GM21381 (cell line): ENCODE results near the gene WDR1.

Experiments used
- ATAC-seq: cut with Tn5 transposase; IDR thresholded peaks from one replicate; pipeline ENCODE4 v1.9.1; 2021; ENCODE audit warnings: mild to moderate bottlenecking, moderate library complexity; ENCODE audit not compliant: unreplicated experiment

The WDR1 gene

DNA sequence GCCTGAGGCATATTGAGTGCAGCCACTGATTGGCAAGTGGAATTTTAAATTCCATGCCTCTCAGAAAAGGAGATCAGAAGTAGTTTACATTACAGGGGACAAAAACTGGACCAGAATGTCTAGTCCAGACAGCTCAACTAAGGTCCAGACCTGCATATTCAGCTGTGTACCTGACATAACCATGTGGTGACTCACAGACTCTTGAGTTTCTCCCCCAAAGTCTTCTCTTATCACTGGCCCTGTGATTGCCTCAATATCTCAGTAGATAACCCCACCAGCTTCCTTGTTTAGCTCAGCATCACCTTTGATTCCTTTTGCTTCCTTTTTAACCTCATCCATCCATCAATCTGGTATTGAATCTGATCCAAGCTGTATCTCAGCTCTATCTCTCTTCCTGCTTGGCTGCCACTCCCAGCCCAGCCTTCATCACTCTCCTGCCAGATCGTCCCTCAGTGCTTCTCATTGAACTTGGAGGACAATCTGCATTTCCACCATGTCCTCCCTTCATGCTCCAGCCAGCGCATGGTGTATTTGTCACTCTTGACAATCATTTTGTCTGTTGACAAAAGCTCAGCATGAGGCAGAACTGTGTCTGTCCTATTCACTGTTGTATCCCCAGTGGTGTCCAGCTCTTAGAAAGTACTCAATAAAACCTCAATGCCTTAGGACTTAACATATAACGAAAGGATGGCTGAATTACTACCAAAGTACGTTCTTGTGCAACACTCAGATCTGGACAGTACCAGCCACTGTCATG lies 67.5 kb downstream of the WDR1 start:
- ATAC-seq = no peak

DNA sequence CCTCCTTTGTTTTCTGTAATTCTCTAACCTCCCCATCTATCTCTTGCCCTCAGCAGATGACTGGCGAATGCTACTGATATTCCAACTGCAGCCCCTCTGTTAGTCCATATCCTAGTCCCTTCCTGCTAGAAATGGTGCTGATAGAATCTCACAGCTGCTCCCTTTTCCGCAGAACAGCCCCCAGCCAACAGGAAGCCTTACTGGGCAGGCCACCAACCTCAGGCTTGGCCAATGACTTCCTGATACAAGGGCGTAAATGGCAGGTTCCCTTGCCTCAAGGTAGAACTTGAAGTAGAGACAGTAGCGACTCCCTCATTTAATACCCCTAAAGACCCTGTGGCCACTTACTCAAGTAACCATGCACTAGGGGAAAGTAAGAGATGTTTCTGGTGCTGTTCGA lies 68.6 kb downstream of the WDR1 start:
- ATAC-seq = no peak

GRCh38 chr4:10046471-10046870 lies 70.1 kb downstream of the WDR1 start:
- no peak for ATAC-seq

DNA sequence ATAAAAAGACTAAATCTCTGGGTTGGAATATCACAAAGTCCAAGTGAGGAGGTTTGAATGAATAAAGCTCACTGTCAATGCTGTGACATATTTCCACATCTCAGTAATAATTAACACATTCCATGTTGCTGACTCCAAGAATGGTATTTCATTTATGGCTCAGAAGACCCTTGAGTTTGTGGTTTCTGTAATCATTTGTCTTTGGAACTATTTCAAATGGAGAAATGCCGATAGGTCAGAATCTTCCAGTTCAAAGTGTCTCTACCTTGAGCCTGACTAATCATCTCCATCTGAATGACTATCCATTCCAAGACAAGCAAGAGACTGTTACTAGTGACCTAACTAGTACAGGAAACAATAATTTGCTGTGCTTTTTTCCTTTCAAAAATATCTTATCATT lies 71.1 kb downstream of the WDR1 start:
- ATAC-seq = no peak

DNA sequence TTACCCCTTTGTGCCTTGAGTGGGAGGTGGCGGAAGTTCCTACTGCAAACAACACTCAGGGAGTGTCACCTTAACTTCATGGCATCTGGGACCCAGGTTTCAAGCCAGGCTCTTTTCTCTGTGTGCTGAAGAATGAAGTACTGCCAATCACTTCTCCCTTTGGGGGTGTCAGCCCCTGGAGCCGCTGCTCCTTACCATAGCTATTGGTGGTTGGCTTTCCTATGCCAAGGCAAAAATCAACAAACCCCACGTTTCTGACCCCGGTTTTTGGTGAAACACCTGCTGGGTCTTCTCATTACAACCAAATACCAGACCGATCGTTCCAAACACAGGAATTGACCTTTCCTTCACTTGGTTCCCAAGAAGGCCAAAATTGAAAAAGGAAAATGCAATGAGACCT lies 75.6 kb downstream of the WDR1 start:
- no peak for ATAC-seq

- no peak for ATAC-seq
Observed at GRCh38 chr4:10040049-10040892, 76.3 kb downstream of the WDR1 start.

DNA sequence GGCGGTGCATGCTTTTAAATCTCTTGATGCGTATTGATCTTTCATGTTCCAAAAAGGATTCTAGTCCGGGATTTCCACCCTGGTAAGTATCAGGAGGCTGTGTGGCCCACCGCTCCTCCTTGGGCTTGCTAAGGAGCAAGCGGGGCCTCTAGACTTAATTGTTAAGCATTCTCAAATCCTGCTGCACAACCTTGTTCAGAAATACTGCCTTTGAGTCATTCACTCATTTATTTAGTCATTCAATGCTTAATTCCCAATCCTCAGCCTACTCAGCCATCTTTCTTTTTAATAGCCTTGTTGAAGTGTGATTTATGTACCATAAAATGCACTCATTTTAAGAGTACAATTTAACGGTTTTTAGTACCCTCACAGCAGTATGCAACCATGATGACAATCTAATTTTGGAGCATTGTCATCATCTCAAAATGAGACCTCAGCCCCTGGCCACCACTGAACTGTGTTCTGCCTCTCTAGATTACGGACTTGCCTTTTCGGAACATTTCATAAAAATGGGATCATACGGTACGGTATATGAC lies 79.7 kb downstream of the WDR1 start:
- no peak for ATAC-seq

DNA sequence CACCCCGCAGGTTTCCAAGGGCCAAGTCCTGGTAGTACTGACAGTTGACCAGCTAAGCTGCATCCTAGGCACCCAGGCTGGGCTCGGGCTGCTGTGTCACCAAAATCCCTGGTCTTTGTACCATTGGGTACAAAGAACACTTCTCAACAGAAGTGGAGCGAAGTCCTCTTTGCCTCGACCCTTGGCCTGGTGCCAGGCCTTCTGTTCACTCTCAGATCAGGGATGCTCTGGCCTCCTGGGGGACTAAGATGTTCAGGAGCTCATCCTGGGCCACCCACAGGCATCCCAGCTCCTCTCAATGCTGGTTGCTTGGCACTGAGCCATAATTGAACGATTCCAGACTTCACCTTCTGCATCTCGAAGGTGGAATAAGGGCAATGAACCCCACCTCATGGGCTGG lies 81.5 kb downstream of the WDR1 start:
- no peak for ATAC-seq

DNA sequence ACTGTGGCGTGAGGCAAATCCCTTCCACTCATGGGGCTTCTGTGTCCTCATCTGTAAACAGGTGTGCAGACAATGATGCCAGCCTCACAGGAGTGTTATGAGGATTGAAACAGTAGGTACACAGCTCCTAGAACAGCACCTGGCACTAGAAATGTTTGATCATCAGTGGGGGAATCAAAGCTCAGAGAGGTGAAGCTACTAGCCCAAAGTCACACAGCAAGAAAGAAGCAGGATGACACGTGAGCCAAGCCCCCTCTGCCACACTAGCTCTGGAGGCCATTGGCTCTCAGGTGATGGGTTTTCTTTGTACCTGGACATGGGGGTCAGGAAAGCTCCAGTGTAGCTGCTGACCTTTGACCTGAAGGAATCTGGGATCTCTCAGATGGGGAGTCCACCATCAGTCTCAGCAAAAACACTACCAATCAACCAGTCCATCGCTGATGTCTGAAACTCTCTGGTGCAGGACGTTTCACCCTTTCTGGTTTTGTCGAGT lies 81.9 kb downstream of the WDR1 start:
- ATAC-seq = no peak

GRCh38 chr4:10034136-10034535 lies 82.5 kb downstream of the WDR1 start:
- ATAC-seq = no peak

- no peak for ATAC-seq
Observed at GRCh38 chr4:10033191-10033881, 83.3 kb downstream of the WDR1 start.

GRCh38 chr4:10032625-10033024 lies 84.0 kb downstream of the WDR1 start:
- ATAC-seq = no peak

GRCh38 chr4:10031668-10032590 lies 84.7 kb downstream of the WDR1 start:
- no peak for ATAC-seq

DNA sequence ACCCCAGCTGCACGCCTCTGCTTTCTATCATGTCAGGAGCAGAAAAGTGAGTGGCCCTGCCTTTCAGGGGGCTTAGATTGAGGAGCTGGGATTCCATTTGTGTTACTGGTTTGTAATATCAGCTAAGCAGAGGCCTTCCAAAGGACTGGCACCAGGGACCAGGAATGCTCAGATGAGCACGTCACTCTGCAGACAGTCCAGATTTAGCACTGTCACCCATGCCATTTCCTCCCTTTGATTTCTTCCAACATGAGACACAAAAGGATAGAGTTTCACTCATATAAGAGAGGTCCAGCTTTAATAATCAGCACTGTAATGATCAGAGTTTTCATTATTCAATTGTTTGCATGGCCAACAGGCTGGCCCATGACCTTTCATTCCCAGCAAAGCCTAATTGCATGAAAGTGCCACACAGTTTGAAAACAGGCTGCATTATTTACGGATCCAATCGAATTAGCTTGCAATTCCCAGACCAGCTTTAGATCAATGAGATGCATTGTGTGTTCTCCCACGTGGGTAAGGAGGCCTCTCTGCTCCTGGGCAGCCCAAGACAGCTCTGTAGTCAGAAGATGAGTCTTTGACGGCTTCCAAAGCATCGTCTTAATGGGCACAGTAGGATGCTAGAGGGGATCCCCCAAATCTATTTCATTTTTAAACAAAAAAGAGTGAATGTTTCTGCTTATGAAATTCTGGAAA lies 85.5 kb downstream of the WDR1 start:
- no peak for ATAC-seq

DNA sequence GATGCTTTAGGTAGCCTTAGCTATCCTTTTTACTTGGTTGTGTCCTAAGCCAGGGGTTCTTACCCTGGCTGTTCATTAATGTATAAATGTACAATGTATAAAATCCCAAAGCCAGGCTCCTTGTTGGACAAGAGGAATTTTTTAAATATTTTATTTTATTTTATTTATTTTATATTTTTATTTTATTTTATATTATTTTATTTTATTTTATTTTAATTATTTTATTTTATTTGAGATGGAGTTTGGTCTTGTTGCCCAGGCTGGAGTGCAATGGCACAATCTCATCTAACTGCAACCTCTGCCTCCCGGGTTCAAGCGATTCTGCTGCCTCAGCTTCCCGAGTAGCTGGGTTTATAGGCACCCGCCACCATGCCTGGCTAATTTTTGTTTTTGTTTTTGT lies 87.2 kb downstream of the WDR1 start:
- no peak for ATAC-seq

- no peak for ATAC-seq
Observed at GRCh38 chr4:10028910-10029309, 87.7 kb downstream of the WDR1 start.

GRCh38 chr4:10026485-10026884 lies 90.1 kb downstream of the WDR1 start:
- ATAC-seq = no peak

GRCh38 chr4:10025230-10025806 lies 91.3 kb downstream of the WDR1 start:
- no peak for ATAC-seq
